GM19324 (cell line): ENCODE results near the gene CASP2.
A peak's percentile ranks its signal among the peaks of the same experiment; 100 is the strongest.
"Not testable (repeated sequence)": the region's sequence is repeated elsewhere in the genome, so short reads cannot be mapped to it uniquely, and the experiment has no call there.

Experiments used
- ATAC-seq: cut with Tn5 transposase; IDR thresholded peaks from one replicate; pipeline ENCODE4 v1.9.1; 2021; ENCODE audit warnings: mild to moderate bottlenecking, moderate library complexity; ENCODE audit not compliant: unreplicated experiment, low FRiP score

The CASP2 gene

GRCh38 chr7:143263266-143264195 is 24.6 kb upstream of the CASP2 start, which contains the start of gene GSTK1:
GSTK1 (plus strand) TSS chr7:143263441; CDS start chr7:143263514, 73 bp downstream.
- ATAC-seq = peak; percentile 99

GRCh38 chr7:143264196-143264568 is 24.0 kb upstream of the CASP2 start:
- not testable (repeated sequence) for ATAC-seq

GRCh38 chr7:143265017-143265693 is 23.0 kb upstream of the CASP2 start:
- ATAC-seq = no peak

- no peak for ATAC-seq
Observed at GRCh38 chr7:143269251-143269650, 18.9 kb upstream of the CASP2 start.

- no peak for ATAC-seq
Observed at GRCh38 chr7:143271240-143271639, 16.9 kb upstream of the CASP2 start.

- no peak for ATAC-seq
Observed at GRCh38 chr7:143272871-143273270, 15.3 kb upstream of the CASP2 start.

- ATAC-seq = no peak
Observed at GRCh38 chr7:143279186-143280098, 8.7 kb upstream of the CASP2 start.

- ATAC-seq = no peak
Observed at GRCh38 chr7:143280160-143280559, 8.0 kb upstream of the CASP2 start.

GRCh38 chr7:143280566-143280965 is 7.6 kb upstream of the CASP2 start:
- no peak for ATAC-seq

- ATAC-seq = no peak
Observed at GRCh38 chr7:143281529-143281928, 6.6 kb upstream of the CASP2 start.

GRCh38 chr7:143282124-143282523 is 6.0 kb upstream of the CASP2 start:
- ATAC-seq = no peak

GRCh38 chr7:143283381-143283780 is 4.8 kb upstream of the CASP2 start:
- no peak for ATAC-seq

GRCh38 chr7:143284591-143285469 is 3.3 kb upstream of the CASP2 start, which contains the start of gene TMEM139:
TMEM139 (plus strand) TSS chr7:143284958; CDS start chr7:143285958, 1,000 bp downstream.
- ATAC-seq = no peak

GRCh38 chr7:143285470-143285778 is 2.7 kb upstream of the CASP2 start:
- no peak for ATAC-seq

- ATAC-seq = no peak
Observed at GRCh38 chr7:143285806-143286521, 2.2 kb upstream of the CASP2 start.

- ATAC-seq = no peak
Observed at GRCh38 chr7:143286522-143286890, 1.6 kb upstream of the CASP2 start.

- ATAC-seq = no peak
Observed at GRCh38 chr7:143287339-143287934, 714 bp upstream of the CASP2 start.

GRCh38 chr7:143288836-143289235 is 685 bp downstream of the CASP2 start:
- ATAC-seq = no peak

- no peak for ATAC-seq
Observed at GRCh38 chr7:143289421-143289820, 1.3 kb downstream of the CASP2 start.
